ENCODE data around the gene GMCL1.
A peak's percentile ranks its signal among the peaks of the same experiment; 100 is the strongest.
"Not testable (repeated sequence)": the region's sequence is repeated elsewhere in the genome, so short reads cannot be mapped to it uniquely, and the experiment has no call there.

Gene GMCL1

DNA sequence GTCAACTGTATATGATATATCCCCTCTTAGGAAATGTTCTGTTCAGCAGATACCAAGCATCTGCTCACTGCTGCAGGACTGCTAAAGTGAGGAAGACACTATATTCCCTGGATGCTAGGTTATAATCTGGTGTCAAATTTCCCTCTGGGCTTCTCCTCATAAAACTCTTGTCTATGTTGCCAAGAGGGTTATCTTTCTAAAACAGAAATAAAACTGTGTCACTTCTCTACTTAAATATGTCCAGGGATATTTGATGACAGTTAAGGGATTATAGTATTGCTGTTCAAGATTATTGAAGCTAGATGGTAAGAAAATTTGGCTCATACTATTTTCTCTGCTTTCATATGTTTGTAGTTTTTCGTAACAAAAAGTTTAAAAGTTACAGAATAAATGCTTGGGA is 33.8 kb downstream of the GMCL1 start:
- DNase-seq = no peak

DNA sequence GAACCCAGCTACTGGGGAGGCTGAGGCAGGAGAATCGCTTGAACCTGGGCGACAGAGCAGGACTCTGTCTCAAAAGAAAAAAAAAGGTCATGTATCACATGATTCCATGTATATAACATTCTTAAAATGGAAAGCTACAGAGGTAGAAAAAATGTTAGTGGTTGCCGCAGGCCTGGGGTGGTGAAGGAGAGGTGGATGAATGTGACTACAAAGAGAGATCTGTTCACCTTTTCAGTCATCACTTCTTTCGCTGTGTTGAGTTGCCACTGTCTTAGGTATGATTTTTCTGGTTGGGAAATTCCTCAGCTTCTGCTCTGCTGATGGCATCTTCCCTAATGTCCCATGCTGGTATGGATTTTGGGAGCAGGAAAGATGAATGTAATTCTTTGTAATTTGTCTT is 59.0 kb downstream of the GMCL1 start:
- DNase-seq = no peak

DNA sequence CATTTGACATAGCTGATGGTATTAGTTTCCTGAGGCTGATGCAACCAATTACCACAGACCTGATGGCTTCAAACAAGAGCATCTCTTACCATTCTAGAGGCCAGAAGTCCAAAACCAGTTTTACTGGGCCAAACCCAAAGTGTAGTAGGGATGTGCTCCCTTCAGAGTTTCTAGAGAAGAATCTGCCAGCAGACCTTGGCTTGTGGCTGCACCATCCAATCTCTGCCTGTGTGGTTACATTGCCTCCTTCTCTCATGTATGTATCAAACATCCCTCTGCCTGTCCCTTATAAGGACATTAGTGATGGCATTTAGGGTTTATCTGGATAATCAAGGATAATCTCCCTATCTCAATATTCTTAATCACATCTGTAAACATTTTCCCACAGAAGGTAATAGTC is 59.8 kb downstream of the GMCL1 start:
- DNase-seq = no peak

DNA sequence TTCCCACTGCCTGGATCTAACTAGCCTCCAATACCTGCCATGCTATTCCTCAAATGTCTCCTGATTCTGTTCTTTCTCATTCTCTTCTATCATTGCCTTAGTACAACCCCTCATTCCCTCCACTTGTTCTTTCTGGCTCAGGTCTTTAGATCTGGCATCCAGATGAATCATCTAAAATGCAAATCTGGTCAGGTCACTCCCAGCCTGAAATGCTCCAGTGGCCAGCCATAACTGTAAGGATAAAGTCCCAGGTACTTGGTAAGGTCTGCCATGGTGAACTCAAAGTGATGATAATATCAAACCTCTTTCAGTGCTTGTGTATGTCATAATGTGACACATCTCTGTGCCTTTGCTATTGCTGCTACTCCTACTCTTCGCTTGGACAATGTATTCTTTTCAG is 61.4 kb downstream of the GMCL1 start:
- no peak for DNase-seq

DNA sequence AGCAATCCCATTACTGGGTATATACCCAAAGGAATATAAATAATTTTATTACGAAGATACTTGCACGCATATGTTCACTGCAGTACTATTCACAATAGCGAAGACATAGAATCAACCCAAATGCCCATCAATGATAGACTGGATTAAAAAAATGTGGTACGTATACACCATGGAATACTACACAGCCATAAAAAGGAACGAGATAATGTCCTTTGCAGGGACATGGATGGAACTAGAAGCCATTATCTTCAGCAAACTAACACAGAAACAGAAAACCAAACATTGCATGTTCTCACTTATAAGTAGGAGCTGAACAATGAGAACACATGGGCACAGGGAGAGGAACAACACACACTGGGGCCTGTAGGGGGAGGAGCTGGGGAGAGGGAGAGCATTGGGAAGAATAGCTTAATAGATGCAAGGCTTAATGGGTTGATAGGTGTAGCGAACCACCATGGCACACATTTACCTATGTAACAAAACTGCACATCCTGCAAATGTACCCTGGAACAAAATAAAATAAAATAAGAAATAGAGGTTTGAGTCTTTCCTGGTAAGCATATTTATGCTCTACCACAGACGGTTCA is 63.5 kb downstream of the GMCL1 start:
- not testable (repeated sequence) for DNase-seq

DNA sequence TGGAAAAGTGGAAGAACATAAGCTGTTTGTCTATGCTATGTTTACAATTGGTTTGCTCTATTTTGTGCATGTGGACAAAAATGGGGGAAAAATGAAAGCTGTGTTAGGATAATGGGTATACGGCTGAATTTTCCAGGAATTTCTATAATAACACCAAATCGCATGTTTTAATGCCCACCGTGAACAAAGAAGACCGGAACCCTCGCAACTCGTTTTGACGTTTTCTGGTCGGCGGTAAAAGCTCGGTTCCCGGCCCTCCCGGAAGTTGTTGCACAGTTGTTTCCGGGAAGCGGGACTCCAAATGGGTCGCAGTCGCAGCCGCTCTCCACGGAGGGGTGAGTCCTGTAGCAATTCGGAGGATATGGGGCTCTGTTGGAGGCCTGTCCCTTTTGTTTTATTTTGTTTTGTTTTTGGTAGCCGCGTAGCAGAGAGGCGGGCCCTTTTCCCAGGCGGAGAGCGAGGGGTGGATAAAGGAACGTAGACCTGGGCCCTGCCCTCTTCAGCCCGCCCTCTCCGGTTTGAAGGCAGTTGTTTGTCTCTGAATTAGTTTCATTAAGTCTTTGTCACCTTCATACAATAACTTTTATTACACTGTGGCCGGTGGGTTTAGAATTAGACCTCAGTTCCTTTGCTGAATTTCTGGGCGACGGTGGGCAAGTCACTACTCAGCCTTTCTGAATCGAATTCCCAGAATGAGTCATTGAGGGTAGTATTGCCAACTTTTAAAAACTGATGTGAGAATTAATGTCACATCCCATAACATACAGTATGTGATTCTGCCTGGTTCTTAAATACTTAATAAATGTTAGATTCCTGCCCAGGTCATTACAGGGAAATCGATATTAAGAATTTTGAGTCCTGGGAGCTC is 64.5 kb downstream of the GMCL1 start, which contains the start of gene SNRNP27:
TSS of gene SNRNP27 (plus strand) at position 273 of the 868 bp plus-strand sequence. CDS start at position 302, 29 bp downstream.
- peak; percentile 8 for DNase-seq

DNA sequence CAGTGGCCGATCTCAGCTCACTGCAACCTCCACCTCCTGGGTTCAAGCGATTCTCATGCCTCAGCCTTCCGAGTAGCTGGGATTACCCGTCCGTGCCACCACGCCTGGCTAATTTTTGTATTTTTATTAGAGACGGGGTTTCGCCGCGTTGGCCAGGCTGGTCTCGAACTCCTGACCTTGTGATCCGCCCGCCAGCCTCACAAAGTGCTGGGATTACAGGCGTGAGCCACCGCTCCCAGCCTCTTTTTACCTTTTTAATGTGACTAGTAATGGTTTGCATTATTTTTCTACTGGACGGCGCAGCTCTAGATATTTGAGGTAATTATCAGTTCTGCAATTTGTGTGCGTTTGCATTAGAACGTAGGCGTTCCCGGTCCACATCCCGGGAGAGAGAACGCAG is 65.3 kb downstream of the GMCL1 start:
- DNase-seq = not testable (repeated sequence)

DNA sequence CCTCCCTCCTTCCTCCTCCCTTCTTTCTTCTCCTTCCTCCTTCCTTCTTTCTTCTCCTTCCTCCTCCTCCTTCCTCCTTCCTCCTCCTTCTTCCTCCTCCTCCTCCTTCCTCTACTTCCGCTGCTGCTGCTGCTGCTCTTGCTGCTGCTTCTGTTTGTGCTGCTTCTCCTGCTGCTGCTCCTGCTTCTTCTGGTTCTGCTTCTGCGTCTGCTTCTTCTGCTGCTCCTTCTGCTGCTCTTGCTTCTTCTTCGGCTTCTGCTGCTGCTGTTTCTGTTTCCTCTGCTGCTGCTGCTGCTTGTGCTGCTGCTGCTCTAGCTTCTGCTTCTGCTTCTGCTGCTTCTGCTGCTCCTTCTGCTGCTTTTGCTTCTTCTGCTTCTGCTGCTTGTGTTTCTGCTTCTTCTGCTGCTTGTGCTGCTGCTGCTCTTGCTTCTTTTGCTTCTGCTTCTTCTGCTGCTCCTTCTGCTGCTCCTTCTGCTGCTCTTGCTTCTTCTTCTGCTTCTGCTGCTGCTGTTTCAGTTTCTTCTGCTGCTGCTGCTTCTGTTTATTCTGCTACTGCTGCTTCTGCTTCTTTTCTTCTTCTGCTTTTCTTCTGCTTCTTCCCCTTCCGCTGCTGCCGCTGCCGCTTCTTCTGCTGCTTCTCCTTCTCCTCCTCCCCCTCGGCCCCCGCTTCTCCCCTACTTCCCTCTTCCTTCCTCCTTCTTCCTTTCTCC is 72.9 kb downstream of the GMCL1 start:
- DNase-seq = no peak

DNA sequence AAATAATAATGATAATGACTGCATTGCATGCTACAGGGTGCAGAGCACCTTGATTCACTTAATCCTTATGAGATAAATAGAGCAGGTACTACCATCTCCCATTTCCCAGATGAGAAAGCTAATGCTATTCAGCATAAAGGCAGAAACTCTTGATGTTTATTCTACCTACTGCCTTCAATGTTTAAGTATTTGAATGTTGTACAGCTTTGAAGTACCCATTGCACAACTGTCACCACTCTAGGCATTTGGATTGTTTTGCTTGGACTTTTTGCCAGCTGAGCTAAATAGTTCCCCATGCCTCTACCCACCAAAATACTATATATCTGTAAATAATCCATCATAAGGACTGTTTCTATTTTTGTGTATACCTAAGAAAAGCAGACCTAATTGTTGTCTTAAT is 77.8 kb downstream of the GMCL1 start:
- no peak for DNase-seq

DNA sequence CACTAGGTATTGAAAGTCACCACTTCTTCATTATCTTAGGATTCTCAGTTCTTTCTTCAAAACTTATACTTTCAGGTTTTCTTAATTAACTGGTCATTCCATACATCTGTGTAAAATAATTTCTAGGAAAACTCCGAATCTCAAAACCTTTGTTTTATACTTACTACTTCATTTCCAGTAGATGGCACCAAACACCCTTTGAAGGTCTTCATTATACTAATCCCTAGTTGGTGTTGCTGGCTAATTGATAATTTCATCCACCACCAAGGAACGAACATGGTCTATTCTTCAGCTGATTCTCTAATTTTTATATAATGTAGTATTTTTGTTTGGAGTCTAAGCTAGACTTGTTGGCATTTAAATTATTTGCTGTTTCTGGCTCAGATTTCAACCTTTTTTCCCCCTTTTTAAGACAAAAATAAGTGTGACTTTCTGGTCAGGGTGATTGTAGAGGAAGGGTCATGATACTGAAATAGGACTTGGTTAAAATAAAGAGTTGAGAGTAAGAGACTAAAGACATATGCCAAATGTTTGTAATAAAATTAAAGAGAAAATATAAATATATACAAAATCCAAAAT is 82.6 kb downstream of the GMCL1 start:
- peak; percentile 48 for DNase-seq

DNA sequence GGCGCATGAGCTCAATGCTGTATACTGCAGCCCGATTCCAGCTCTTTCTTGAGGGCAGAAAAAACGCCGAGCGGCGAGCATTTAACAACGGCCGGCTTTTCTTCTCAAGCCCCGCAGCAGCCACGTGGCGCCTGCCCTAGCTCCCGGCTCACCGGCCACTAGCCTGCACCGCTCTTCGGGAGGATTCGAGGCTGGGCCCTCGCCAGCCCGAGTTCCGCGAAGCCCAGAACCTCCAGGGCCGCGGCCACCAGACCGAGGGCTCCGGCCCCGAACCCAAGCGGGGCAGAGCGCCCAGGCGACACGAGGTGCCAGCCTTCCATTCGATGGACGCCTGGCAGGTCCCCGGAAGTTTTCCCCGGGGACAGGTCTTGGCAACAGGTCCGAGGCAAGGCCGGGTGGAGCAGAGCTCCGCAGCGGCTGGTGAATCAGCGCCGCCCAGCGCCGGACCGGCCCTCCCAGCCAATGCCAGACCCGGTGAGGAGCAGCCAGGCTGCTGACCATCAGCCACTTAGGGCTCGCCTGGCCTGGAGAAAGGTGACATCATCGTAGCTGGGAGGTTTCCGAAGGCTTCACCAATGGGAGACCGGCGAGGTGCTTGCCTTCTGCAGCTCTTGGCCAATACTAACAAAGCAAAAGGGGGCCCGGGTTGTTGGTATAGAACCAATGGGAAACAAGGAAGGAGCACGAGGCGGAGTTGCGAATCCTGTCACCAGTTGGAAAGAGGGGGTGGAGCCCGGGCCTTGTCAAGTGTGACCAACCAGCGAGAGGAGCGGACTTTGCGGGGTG is 84.9 kb downstream of the GMCL1 start:
- peak; percentile 100 for DNase-seq

DNA sequence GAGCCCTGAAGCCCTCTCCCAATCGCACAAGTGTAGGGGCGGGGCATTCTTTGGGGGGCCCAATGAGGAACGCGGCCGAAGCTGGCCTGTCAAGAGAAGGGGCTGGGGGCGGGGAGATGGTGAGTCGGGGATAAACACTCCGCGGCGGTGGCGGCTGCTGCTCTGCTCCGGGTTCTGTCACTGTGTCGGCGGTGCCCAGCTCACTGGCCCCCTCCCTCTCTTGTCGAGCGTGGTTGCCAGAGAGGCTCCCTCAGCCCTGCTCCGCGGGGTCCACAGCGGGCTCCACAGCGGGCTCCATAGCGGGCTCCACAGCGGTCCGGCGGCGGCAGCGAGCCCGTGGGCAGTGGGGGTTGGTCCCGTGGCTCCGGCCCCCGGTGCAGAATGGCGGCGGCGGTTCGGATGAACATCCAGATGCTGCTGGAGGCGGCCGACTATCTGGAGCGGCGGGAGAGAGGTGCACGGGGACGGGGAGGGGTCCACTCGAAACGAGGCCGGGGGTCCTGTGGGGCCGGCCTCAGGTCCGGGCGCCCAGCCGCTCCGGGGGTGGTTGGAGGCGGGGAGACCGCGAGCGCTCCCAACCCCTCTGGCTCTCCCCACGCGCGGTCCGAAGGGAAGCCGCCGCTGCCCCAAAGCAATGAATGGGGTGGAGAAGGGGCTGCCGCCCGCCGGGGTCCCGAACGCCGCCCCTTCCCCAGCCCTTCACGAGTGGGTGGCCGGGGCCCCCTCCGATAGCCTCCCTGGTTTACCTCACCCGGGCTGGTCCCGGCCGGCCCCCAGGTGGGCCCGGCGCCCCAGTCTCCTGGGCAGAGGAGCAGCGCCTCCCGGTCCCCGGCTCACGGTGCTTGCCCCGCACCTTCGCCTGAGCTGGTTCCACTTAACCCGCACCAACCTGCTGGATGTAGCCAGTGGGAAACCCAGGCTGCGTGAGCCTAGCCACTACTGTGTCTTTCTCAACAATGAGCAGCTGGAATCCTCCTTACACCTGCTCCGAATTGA is 85.8 kb downstream of the GMCL1 start, which contains the start of gene MXD1:
TSS of gene MXD1 (plus strand) at position 160 of the 996 bp plus-strand sequence. CDS start at position 382, 222 bp downstream.
- no peak for DNase-seq

DNA sequence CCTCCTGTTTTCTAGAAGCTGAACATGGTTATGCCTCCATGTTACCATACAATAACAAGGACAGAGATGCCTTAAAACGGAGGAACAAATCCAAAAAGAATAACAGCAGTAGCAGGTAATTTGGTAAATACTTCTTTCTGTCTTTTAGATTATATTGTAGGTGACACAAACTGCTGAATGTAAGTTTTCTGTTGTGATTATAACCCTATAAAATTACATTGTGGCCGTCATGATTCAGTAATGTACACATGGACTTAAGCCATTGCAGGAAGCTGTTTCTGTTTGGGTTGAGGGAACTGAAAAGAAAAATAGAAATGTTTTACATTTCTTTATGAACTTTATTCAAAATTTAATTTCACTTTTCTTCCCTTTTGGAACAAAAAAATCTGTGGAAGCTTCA is 86.6 kb downstream of the GMCL1 start:
- DNase-seq = no peak

DNA sequence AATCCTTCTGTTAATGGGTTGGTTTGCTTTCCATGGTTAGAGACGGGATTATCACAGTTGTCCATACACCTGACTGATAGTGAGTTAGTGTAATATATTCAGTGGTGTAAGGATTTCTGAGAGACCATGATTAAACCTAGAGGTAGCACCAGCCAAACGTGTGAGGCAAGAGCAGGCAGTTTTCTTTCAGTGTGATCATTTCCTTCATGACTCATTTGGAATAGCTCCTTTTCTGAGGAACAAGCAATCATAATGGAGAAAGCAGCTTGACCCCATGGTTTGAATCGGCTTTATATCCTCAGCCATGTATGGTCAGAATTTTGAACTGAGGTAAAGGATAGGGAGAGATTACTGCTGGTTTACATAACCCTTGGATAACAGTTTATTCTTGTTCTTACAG is 88.4 kb downstream of the GMCL1 start:
- DNase-seq = no peak

DNA sequence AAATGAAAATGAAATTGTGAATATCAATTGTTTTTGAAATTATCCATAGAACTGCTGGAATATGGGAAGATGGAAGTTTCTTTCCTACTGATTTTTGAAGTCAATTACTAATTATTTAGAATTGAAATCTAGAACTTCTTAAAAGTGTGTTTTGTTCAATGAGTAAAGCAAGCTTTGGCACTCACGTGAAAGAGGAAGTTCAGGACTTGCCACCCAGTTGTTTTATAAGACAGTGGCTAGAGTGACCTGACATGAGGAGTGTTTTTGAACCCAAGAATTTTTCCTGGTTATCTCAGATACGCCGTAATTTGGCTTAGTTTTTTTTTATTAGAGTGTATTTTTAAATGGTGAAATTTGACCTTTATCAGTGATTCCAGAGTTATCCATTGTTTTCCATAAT is 88.9 kb downstream of the GMCL1 start:
- no peak for DNase-seq

DNA sequence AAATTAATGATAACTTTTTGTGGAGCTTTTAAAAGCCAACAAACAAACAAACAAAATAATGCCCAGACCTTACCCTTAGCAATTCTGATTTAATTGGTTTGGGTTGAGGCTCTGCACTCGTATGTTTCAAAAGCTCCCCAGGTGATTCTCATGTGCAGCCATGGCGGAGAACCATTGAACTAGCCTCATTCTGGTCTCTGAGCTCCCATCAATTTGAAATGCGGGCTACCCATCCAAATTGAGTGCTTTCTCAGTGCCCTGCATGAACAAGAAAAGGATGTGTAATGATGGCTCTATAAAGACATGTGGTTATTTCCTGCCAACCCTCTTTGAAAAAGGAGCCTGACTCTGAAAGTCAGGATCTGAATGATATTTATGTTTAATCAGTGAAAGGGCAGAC is 93.7 kb downstream of the GMCL1 start:
- DNase-seq = no peak

DNA sequence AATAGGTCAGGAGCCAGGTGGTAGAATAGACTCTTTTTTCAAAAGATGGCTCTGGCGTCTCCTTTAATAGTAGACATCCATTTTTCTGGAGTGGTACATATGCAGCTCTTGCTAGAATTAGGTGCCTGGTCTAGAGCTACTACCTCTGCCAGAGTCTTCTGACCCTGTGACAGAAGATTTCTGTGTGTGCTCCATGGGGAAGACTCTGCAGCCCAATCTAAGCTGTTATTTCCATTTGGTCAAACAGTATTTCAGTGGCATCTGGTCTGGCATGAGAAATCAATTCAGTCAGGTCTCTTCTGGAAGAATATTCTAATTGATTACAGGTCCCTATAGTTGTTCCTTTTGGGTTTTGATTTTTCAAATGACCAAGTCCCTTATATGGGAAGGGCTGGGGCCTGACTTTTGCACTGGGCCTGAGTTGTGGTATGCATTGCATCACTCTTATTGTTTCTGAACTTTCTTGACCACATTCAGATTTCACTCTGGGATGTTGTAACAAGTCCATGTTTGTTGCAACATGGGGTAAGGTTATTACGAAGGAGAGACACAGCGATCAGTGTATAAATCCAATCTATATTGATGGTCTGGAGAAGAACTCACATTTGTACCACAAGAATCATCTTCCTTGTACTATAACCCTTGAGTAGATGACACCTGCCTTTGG is 97.5 kb downstream of the GMCL1 start:
- DNase-seq = no peak
